Right kidney (tissue), 1 donor: ENCODE measurements around the gene PBRM1.

Experiments
- DNase-seq: peaks from one replicate; pipeline ENCODE4 v3.0.0-alpha.2; 2016

PBRM1 gene

GRCh38 chr3:52574056-52574965 lies 111.4 kb downstream of the PBRM1 start:
- DNase-seq = no peak

- no peak for DNase-seq
Measured at GRCh38 chr3:52572221-52572620, 113.5 kb downstream of the PBRM1 start.

- DNase-seq = no peak
Measured at GRCh38 chr3:52570076-52570475, 115.6 kb downstream of the PBRM1 start.

GRCh38 chr3:52568069-52568468 lies 117.6 kb downstream of the PBRM1 start:
- no peak for DNase-seq

- DNase-seq = no peak
Measured at GRCh38 chr3:52563984-52564383, 121.7 kb downstream of the PBRM1 start.

GRCh38 chr3:52561028-52561747 lies 124.5 kb downstream of the PBRM1 start:
- DNase-seq = no peak

- DNase-seq = no peak
Measured at GRCh38 chr3:52558436-52558835, 127.3 kb downstream of the PBRM1 start.

GRCh38 chr3:52557011-52557960 lies 128.4 kb downstream of the PBRM1 start:
- DNase-seq = no peak

GRCh38 chr3:52555056-52555455 lies 130.7 kb downstream of the PBRM1 start:
- DNase-seq = no peak

- no peak for DNase-seq
Measured at GRCh38 chr3:52554026-52554755, 131.5 kb downstream of the PBRM1 start.

GRCh38 chr3:52552089-52552488 lies 133.6 kb downstream of the PBRM1 start:
- no peak for DNase-seq

GRCh38 chr3:52551118-52551517 lies 134.6 kb downstream of the PBRM1 start:
- DNase-seq = no peak

- no peak for DNase-seq
Measured at GRCh38 chr3:52547143-52547542, 138.6 kb downstream of the PBRM1 start.

GRCh38 chr3:52546111-52546901 lies 139.4 kb downstream of the PBRM1 start:
- DNase-seq = no peak

GRCh38 chr3:52544937-52545336 lies 140.8 kb downstream of the PBRM1 start:
- DNase-seq = no peak

GRCh38 chr3:52541050-52541449 lies 144.7 kb downstream of the PBRM1 start:
- DNase-seq = no peak

GRCh38 chr3:52539010-52539653 lies 146.6 kb downstream of the PBRM1 start:
- DNase-seq = no peak

- no peak for DNase-seq
Measured at GRCh38 chr3:52537726-52538421, 147.8 kb downstream of the PBRM1 start.

GRCh38 chr3:52537165-52537620 lies 148.5 kb downstream of the PBRM1 start:
- no peak for DNase-seq
